HG02798 (cell line): Measurements from ENCODE around the gene SPRR1B.
"Not testable (repeated sequence)": the region's sequence is repeated elsewhere in the genome, so short reads cannot be mapped to it uniquely, and the experiment has no call there.

Experiments used
- ATAC-seq: cut with Tn5 transposase; IDR thresholded peaks from one replicate; pipeline ENCODE4 v1.9.1; 2021; ENCODE audit warnings: mild to moderate bottlenecking; ENCODE audit not compliant: unreplicated experiment, poor library complexity

Gene SPRR1B

DNA sequence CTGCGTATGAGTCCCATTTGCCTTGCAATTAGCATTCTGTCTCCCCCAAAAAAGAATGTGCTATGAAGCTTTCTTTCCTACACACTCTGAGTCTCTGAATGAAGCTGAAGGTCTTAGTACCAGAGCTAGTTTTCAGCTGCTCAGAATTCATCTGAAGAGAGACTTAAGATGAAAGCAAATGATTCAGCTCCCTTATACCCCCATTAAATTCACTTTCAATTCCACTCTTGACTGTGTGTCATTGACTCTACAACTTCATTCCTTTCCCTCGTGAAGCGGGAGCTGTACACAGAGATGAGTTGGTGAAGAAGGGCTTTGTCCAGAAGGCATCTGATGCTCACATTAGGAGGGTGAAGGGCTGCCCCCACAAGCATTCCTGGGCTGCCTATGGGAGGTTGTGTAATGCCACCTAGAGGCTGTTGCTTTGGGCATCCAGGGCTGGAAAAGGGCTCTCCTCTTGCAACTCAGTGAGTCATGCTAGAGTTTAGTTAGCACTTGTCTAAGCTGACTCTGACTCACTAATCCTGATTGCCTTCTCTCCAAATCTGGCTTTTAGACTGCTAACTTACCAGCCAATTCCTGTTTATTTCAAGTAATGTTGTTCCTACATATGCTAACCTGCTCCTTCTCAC is 1.8 kb downstream of the SPRR1B start:
- no peak for ATAC-seq

DNA sequence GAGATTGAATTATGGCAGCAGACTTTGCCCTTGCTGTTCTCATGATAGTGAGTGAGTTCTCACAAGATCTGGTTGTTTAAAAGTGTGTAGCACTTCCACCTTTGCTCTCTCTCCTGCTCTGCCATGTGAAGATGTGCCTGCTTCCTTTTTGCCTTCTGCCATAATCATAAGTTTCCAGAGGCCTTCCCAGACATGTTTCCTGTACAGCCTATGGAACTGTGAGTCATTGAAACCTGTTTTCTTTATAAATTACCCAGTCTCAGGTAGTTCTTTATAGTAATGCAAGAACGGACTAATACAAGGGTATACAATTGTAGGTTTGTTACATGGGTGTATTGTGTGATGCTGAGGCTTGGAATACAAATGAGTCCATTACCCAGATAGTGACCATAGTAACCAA is 4.2 kb downstream of the SPRR1B start:
- no peak for ATAC-seq

DNA sequence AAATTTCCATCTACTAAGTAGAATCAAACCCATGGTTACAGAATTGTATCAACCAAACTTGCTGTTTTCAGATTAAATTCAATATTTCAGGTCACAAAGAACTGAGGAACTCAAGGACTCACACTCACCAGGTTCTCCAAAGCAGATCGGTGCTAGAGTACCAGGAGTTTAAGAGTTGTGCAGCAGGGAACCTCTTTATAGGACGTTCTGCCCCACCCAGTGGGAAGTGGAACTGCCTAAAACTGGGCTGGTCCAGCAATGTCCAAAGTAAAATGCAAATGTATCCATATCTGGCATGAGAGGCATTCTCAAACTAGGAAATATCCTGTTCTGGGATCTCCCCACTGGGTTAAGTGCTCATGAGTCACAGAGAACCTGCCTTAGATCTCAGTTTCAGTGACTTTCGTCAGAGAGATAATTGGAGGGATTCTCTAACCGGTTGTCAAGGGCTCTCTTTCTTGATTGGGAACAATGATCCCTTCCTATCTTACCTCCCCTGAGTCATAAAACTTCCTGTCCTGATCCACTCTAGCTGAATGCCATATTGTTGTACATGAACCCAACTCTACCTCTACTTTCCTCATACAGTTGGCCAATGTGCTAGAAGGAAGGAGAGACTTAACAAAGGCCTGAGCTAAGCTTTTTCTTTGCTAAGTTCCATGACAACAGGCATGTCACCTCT is 10.1 kb downstream of the SPRR1B start, which contains the start of gene SPRR2D:
SPRR2D (minus strand) TSS at position 171 of the 682 bp plus-strand sequence. CDS start 774 bp downstream, outside the sequence.
- ATAC-seq, result no peak

DNA sequence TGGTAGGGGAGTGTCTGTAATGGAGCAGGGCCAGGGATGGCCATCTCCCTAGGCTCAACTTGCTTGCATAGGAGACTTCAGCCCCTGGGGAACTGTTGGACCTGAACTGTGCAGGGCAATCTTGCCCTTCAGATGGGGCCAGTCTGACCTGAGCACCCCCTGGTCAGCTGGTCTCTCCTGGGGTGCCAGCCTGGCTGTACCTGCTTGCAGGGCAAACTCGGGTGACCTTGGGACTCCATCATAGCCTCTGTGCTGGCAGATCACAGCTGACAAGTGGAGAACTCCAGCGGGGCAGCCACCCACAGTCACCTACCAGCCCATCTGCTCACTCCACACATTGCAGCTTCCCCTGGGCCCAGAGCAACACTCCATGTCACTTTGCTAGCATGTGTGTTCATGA is 18.2 kb downstream of the SPRR1B start:
- ATAC-seq, result no peak

DNA sequence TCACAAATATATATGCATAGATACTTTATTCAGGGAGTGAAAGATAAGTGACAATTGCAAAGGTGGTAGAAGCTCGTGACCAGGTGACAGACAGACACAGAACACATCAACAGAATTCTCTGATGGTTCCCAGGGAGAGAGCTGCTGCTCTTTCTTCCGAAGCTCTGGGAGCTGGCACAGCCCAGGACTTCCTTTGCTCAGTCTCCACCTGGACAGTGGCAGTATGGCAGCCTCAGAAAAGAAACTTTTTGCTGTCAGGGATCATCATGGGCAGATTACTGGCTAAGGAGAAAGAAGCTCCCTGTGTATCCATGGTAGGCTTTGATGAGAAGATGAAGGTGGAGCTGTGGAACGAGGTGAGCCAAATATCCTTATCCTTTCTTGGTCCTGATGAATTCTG is 25.1 kb downstream of the SPRR1B start:
- ATAC-seq, result not testable (repeated sequence)

DNA sequence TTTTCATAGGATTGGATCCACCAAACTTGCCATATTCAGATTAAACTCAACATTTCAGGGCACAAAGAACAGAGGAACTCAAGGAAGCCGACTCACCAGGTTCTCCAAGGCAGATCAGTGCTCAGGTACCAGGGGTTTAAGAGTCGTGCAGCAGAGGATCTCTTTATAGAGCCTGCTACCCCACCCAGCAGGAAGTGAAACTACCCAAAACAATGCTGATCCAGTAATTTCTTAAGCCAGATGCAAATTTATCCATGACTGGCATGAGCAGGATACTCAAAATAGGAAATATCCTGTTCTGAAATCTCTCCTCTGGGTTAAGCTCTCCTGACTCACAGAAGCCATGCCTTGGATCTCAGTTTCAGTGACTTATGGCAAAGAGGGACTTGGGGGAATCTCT is 26.4 kb downstream of the SPRR1B start, which contains the start of gene SPRR2A:
SPRR2A (minus strand) TSS at position 138 of the 400 bp plus-strand sequence. CDS start 777 bp downstream, outside the sequence.
- ATAC-seq, result no peak

DNA sequence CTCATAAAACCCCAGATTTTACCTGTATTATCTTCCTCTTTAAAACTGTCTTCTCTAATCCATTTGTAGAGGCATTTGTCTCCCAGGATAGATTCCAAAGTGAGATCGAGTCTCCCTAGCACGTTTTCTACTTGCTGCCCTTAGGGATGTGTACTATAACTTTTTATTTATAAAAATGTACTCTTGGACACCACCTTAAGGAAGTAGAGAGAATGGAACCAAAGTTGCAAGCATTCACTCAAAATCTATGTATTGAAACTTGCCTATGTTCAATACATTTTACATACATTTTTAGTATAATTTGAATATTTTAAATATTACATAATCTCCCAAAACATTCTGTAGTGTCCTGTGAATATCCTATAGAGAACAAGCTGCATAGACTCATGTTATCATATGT is 27.2 kb downstream of the SPRR1B start:
- no peak for ATAC-seq

DNA sequence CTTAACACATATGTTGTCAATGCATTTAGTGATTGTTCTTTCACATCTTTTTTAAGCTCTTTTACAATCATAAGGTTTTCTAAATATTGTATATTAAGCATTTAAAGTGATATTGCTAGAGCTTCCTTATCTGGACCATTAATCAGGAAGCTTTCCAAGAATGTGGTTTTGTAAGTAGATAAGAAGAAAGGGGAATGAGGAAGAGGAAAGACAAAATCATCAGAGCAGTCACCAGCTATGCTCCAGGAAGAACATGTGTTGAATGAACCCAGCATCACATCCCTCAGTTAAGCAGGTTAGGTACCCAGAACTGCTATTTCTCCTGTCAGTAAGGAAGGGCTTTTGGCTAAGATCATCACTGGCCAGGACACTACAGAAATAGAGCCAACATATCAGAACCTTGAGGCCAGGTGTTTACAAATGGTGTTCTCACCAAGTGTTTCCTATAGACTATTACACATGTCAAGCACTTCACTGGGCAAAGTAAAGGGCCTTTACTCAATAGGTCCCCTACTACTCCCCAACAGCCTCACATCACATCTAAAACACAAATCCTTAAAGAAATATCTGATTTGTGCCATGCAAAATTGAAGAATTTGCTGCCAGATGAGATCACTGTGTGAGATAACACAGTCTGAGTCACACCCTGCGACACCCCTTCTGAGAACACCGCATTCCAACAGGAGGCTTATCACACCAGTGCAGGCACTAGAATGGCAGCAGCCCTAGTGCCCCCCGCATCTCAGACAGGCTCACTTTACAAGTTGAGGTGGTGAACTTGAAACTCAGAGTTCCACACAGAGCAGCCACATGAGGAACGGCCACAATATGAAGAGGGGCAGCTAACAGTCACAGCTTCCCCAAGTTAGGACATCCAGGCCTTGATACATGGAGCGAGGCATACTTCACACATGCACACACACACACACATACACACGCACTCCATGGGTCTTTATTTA is 28.1 kb downstream of the SPRR1B start:
- ATAC-seq, result no peak

DNA sequence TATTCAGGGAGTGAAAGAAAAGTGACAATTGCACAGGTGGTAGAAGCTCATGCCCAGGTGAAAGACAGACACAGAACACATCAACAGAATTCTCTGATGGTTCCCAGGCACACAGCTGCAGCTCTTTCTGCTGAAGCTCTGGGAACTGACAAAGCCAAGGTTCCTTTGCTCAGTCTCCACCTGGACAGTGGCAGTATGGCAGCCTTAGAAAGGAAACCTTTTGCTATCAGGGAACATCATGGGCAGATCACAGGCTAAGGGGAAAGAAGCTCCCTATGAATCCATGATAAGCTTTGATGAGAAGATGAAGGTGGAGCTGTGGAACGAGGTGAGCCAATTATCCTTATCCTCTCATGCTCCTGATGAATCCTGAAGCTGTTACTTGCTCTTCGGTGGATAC is 39.2 kb downstream of the SPRR1B start:
- no peak for ATAC-seq

DNA sequence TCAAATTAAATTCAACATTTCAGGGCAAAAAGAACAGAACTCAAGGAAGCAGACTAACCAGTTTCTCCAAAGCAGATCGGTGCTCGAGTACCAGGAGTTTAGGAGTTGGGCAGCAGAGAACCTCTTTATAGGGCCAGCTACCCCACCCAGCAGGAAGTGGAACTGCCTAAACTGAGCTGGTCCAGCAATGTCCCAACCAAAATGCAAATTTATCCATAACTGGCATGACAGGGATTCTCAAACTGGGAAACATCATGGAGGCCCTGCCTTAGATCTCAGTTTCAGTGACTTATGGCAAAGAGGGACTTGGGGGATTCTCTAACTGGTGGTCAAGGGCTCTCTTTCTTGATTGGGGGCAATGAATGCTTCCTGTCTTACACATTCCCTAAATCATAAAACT is 40.5 kb downstream of the SPRR1B start, which contains the start of gene SPRR2B:
SPRR2B (minus strand) TSS at position 101 of the 400 bp plus-strand sequence. CDS start 772 bp downstream, outside the sequence.
- ATAC-seq, result no peak

DNA sequence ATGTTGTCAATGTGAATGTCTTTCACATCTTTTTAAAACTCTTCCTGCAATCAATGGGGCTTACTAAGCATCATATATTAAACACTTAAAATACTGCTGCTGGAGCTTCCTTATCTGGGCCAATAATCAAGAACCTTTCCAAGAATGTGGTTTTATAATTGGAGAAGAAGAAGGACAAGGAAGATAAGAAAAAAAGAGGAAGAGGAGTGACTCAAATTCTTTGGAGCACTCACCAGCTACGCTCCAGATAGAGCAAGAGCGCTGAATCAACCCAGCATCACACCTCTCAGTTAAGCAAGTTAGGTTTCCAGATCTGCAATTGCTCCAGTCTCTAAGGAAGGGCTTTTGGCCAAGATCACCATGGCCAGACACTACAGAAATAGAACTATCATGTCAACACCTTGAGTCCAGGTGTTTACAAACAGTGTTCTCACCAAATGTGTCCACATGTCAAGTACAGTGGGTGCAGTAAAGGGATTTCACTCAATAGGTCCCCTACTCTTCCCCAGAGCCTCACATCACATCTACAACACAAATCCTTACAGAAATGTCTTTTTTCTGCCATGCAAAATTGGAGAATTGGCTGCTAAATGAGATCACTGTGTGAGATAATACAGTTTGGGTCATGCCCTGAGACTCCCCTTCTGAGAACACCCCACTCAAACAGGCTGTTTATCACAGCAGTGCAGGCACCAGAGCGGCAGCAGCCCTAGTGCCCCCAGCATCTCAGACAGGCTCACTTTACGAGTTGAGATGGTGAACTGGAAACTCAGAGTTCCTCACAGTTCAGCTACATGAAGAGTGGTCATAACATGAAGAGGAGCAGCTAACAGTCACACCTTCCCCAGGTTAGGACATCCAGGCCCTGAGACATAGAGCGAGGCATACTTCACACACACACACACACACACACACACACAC is 42.1 kb downstream of the SPRR1B start:
- ATAC-seq, result no peak

DNA sequence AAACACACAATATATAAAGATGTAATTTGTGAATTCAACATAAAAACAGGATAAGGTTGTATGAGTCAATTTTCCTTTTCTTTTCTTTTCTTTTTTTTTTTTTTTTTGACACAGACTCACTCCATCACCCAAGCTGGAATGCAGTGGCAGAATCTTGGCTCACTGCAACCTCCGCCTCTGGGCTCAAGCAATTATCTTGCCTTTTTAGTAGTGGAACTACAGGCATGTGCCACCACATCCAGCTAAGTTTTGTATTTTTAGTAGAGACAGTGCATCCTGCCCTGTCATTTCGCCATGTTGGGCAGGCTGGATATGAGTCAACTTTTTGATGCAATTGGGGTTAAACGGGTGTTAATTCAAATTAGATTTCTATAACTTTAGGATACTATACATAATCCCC is 50.7 kb downstream of the SPRR1B start:
- ATAC-seq, result no peak
